HG03045 (cell line): ENCODE measurements around the gene MSRB1.
A peak's percentile ranks its signal among the peaks of the same experiment; 100 is the strongest.

Source experiments
- ATAC-seq: cut with Tn5 transposase; IDR thresholded peaks from one replicate; pipeline ENCODE4 v1.9.1; 2021; ENCODE audit warnings: mild to moderate bottlenecking, moderate library complexity; ENCODE audit not compliant: unreplicated experiment

Gene MSRB1

GRCh38 chr16:1979271-1980029, 36.5 kb upstream of the MSRB1 start:
- ATAC-seq, result no peak

- ATAC-seq, result no peak
These were observed 35.6 kb upstream of the MSRB1 start for GRCh38 chr16:1978476-1979120.

DNA sequence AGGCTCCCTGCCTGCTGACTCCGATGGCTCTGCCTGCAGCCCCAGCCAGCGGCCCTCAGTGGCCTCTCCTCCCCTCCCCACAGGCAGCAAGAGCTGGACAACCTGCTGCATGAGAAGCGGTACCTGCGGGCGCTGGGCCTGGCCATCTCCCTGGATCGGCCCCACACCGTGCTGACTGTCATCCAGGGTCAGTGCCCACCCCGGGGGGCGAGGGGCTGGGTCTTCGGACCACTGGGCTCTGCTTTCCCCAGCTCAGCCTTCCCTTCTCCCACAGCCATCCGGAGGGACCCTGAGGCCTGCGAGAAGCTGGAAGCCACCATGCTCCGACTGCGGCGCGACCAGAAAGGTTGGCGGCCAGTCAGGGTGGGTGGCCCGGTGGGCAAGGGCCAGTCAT, 34.9 kb upstream of the MSRB1 start:
- ATAC-seq, result no peak

DNA sequence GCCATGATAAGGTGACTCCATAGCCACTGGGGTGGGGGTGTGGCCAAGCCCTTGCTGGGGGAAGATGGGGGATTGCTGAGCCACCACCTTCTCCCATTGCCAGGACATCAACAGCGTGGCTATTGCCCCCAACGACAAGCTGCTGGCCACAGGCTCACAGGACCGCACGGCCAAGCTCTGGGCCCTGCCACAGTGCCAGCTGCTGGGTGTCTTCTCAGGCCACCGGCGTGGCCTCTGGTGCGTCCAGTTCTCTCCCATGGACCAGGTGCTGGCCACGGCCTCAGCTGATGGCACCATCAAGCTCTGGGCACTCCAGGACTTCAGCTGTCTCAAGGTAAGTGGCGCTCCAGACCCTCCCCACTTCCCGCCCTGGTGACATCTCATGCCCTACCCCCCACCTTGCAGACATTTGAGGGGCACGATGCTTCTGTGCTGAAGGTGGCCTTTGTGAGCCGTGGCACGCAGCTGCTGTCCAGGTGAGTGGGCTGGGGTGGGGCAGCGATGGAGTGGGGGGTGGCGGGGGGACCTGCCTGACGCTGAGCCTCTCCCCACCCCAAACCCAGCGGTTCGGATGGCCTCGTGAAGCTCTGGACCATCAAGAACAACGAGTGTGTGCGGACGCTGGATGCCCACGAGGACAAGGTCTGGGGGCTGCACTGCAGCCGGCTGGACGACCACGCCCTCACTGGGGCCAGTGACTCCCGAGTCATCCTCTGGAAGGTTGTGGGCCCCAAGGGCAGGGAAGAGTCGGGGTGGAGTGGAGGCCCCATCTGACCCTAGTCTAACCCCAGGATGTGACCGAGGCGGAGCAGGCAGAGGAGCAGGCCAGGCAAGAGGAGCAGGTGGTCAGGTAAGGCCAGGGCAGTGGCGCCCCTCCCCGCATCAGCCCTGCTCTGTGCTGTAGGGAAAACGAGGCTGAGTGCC, 34.2 kb upstream of the MSRB1 start:
- no peak for ATAC-seq

DNA sequence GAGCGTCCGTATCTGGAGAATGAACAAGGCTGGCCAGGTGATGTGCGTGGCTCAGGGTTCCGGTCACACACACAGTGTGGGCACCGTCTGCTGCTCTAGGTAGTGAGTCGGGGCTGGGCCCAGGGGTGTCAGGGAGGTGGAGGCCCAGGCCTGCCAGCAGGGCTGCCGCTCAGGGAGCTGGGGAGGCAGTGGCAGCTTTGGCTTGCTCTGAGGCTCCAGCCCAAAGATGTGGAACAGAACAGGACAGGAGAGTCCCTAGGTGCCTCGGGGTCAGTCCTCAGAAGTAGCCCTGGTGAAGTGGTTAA, 33.2 kb upstream of the MSRB1 start:
- no peak for ATAC-seq

- no peak for ATAC-seq
These were observed 32.6 kb upstream of the MSRB1 start for GRCh38 chr16:1975432-1976215.

DNA sequence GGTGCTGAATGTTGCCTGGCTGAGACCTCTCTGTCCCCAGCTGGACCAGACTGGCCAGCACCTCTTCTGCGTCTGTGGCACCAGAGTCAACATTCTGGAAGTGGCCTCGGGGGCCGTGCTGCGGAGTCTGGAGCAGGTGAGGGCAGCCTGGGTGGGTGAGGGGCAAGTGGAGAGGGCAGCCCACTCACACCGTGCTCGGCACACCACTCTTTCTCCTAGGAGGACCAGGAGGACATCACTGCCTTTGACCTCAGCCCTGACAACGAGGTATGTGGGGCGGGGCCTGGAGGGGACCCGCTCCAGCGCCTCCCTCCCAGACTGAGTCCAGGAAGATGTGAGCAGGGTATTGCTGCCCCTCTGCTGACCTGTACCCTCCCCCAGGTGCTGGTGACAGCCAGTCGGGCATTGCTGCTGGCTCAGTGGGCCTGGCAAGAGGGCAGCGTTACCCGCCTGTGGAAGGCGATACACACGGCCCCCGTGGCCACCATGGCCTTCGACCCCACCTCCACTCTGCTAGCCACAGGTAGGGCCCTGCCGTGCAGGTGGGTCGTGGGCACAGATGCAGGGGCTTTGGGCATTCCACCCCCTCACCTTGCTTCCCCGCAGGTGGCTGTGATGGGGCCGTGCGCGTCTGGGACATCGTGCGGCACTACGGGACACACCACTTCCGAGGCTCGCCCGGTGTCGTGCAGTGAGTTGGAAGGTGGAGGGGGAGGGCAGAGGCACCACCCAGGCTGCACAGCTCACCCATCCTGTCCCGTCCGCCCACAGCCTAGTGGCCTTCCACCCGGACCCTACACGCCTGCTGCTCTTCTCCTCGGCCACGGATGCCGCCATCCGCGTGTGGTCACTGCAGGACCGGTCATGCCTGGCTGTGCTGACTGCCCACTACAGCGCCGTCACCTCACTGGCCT, 31.4 kb upstream of the MSRB1 start:
- ATAC-seq, result no peak

- no peak for ATAC-seq
These were observed 30.6 kb upstream of the MSRB1 start for GRCh38 chr16:1973461-1974156.

- ATAC-seq, result no peak
These were observed 29.5 kb upstream of the MSRB1 start for GRCh38 chr16:1972490-1972877.

DNA sequence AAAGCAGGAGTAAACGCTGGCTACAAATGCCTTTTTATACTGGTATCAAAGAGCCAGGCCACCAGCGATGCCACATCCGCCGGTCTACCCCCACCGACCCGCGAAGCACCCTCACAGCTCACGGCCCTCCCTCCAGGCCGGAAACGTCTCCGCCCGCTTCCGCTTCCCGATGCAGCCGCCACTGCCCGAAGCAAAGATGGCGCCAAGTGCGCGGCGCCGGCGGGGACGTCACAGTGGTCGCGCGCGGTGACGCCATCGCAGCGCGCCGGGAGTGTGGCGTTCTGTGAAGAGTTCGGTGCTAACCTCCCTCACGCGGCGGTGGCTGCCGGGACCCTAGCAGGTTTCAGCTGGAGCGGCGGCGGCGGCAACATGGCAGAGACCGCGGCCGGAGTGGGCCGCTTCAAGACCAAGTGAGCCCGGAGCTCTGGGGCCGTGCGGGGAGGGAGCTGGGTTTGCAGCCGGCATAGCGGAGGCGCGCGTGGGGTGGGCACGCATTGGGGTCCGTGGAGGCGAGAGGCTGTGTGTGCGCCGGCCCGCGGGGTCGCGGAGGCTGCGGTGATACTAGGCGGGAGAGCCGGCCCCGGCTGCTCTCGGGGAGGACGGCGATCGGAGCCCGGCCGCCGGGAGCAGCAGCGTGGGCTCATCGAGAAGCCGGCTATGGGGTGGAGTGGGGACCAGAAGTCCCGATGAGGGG, 28.9 kb upstream of the MSRB1 start, which contains the start of gene TBL3:
TBL3 (plus strand) TSS at position 258 of the 694 bp plus-strand sequence; CDS start at position 370, 112 bp downstream.
- ATAC-seq, result peak; percentile 74

DNA sequence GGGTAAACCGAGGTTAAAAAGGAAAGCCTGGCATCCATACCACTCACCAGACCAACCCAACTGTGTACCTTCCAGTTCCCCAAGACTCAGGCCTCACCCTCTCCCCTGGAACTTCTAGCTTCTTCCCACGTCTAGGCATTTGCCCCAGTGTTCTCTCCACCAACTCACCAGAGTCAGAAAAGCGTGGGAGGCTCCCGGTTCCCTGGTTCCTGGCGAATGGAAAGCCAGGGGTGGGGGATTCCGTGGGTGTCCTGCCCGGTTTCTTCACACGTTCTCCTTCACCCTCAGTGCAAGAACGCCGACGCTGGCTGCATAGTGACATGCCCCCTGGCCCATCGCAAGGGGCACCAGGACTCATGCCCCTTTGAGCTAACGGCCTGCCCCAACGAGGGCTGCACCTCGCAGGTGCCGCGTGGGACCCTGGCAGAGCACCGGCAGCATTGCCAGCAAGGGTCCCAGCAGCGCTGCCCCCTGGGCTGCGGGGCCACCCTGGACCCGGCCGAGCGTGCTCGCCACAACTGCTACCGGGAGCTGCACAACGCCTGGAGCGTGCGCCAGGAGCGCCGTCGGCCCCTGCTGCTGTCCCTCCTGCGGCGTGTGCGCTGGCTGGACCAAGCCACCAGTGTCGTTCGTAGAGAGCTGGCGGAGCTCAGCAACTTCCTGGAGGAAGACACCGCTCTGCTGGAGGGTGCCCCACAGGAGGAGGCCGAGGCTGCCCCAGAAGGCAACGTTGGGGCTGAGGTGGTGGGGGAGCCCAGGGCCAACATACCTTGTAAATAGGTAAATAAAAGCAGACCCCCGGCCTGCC, 25.4 kb upstream of the MSRB1 start:
- no peak for ATAC-seq

GRCh38 chr16:1966460-1966859, 23.5 kb upstream of the MSRB1 start, which contains the start of gene RNF151:
TSS of gene RNF151 (plus strand) at chr16:1966856. CDS start at chr16:1966882, 26 bp downstream.
- ATAC-seq, result no peak

DNA sequence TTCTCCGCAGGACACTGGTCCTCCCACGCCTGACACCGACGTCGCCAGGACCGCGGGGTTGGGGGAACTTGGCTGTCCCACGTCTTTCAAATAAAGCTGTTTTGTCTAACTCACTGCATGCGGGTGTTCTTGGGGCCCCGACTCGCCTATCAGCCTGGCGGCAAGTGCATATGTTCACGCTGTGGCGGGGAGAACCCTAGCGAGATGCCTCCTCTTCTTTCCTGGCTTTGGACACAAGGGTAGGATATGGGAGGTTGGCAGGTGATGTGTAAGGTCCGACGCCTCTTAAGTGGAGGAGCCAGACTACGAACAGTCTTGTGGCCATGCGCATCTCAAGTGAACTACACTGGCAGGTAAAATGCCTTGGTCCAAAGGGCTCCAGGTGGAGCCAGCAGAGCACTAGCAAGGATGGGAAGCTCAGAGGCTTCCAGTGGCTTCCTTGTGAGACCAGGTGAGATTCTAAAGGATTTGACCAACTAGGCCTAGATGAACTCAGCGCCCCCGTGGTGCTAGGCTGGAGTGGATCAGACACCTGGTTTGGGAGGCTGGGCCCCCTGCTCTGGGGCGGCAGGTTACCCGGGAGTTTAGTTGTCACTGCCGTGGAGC, 22.5 kb upstream of the MSRB1 start:
- no peak for ATAC-seq

- peak; percentile 78 for ATAC-seq
These were observed 21.8 kb upstream of the MSRB1 start, which contains the start of gene RPS2 for GRCh38 chr16:1964506-1965395. TSS of gene RPS2 (minus strand) at chr16:1964826. CDS start at chr16:1964625, 201 bp downstream.

- peak; percentile 5 for ATAC-seq
These were observed 21.0 kb upstream of the MSRB1 start for GRCh38 chr16:1963806-1964505.
